Vagina (tissue), 2 donors: ENCODE data around the gene ETV4. TPM values are rescaled to one million over a fixed set of nuclear protein-coding genes. Genes with fewer than 3 reads are reported as not detected.

Experiments used
- DNase-seq, 2 donors: peaks; one replicate each; pipeline ENCODE4 v3.0.0-alpha.2; 2017; ENCODE audit errors: extremely low spot score in 2 of 2
- H3K27ac ChIP-seq: fragments of 200-600 bp; sonication (generic); one replicate; pipeline ENCODE4 v1.5.1; 2019
- H3K27me3 ChIP-seq: fragments of 200-600 bp; sonication (generic); one replicate; pipeline ENCODE4 v1.5.1; 2019
- H3K36me3 ChIP-seq, 2 donors: fragments of 200-600 bp; sonication (generic); one replicate each; pipeline ENCODE4 v1.5.1; 2017 to 2019
- H3K4me1 ChIP-seq: fragments of 200-600 bp; sonication (generic); one replicate; pipeline ENCODE4 v1.5.1; 2019
- H3K4me3 ChIP-seq, 2 donors: fragments of 200-600 bp; sonication (generic); 1 replicate in 1 of 2; 2 replicates in 1 of 2; pipeline ENCODE4 v1.5.1; 2016 to 2019
- H3K9me3 ChIP-seq: fragments of 200-600 bp; sonication (generic); one replicate; pipeline ENCODE4 v1.5.1; 2019
- POLR2A ChIP-seq, 2 donors: fragments of 450-650 bp; IDR thresholded peaks; one replicate each; pipeline ENCODE4 v1.6.1; 2017; ENCODE audit warnings: antibody characterized with exemption in 2 of 2, mild to moderate bottlenecking in 2 of 2, moderate library complexity in 2 of 2
- POLR2AphosphoS5 ChIP-seq, 2 donors: sonication (generic); formaldehyde crosslinking; IDR thresholded peaks; one replicate each; pipeline ENCODE4 v1.9.0; 2017; ENCODE audit warnings: antibody characterized with exemption in 2 of 2, mild to moderate bottlenecking in 2 of 2, low read depth in 1 of 2; ENCODE audit not compliant: insufficient read depth in 1 of 2
- intact Hi-C: fragments of 100-400 bp; cut with DNase I; formaldehyde crosslinking; loops from one replicate; pipeline ENCODE4 v1.15.1; 2023
- total RNA-seq: library from RNA; depleted of rRNA; stranded (reverse); fragments of >200 nt; gene quantifications from one replicate; pipeline ENCODE4 v1.2.3, GENCODE V29; 2016
- TF ChIP-seq, protein P1 (sequence below), 3 experiments: fragments of 450-650 bp in 2 of 3; fragments of 200-600 bp in 1 of 3; sonication (generic) in 1 of 3; IDR thresholded peaks; one replicate each; pipeline ENCODE4 v1.5.1; 2017 to 2019; ENCODE audit warnings: antibody characterized with exemption in 3 of 3, mild to moderate bottlenecking in 2 of 3, moderate library complexity in 2 of 3

Gene ETV4
- total RNA-seq = 5.4 TPM

DNA sequence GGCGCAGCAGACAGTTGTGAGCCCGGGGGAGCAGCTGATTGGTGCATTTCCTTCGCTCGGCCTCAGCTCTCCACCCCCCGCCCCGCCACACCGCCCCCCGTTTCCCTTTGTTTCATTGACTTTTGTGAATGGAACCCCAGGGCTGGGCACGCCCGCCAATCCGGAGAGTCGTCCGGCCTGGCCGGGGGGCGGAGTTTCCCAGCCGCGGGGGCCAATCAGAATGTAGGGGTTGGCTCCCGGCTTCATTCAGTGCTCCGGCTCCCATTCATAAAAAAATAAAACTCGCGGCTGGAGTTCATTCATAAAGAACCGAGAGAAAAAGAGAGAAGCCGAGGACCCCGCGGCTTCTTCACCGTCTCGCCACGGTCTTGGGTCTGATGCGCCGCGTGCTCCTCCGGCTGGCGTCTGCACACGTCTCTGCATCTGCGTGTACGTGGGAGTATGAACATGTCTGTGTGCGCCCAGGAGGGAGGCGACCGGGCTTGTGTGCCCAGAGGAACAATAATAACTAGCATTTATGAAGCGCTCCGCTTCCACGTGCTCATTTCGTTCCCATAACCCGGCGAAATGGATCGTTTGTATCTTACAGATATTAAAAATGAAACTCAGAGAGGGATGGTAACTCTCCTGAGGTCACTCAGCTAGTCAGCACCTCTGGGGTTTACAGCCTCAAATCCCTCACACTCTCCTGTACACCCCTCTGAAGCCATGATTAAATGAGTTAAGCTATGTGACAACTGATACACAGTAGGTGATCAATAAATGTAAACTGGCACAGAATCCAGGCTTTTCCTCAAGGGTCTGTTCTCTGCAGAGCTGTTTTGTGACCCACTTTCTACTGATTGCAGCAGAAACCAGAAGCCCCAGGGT lies at the start of gene ETV4:
Gene ETV4, minus strand, starts transcription at position 22 of the 870 bp plus-strand sequence. CDS start 723 bp downstream, outside the sequence.
- Histone ChIP-seq H3K27me3 (no peaks in the 10 kb centered on the region), H3K4me1 (peaks cover 32% of the 10 kb centered on the region), H3K4me3 (peak within 1 kb of the TSS; percentile 47 to 57), H3K9me3 (no peaks in the 10 kb centered on the region), H3K36me3 (no peaks in the 10 kb centered on the region), H3K27ac (peak within 1 kb of the TSS; percentile 20)
- DNase-seq = no peak
- intact Hi-C loops = no loop called here
- TF ChIP-seq POLR2AphosphoS5 (IDR thresholded peaks at IDR 0.05; ENCODE audit: insufficient read depth in 1 of 2, low read depth in 1 of 2) = peak; percentile 48 to 80
- TF ChIP-seq, protein P1, sequence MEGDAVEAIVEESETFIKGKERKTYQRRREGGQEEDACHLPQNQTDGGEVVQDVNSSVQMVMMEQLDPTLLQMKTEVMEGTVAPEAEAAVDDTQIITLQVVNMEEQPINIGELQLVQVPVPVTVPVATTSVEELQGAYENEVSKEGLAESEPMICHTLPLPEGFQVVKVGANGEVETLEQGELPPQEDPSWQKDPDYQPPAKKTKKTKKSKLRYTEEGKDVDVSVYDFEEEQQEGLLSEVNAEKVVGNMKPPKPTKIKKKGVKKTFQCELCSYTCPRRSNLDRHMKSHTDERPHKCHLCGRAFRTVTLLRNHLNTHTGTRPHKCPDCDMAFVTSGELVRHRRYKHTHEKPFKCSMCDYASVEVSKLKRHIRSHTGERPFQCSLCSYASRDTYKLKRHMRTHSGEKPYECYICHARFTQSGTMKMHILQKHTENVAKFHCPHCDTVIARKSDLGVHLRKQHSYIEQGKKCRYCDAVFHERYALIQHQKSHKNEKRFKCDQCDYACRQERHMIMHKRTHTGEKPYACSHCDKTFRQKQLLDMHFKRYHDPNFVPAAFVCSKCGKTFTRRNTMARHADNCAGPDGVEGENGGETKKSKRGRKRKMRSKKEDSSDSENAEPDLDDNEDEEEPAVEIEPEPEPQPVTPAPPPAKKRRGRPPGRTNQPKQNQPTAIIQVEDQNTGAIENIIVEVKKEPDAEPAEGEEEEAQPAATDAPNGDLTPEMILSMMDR (IDR thresholded peaks at IDR 0.05) = no peak
- no peak for TF ChIP-seq POLR2A (IDR thresholded peaks at IDR 0.05)

DNA sequence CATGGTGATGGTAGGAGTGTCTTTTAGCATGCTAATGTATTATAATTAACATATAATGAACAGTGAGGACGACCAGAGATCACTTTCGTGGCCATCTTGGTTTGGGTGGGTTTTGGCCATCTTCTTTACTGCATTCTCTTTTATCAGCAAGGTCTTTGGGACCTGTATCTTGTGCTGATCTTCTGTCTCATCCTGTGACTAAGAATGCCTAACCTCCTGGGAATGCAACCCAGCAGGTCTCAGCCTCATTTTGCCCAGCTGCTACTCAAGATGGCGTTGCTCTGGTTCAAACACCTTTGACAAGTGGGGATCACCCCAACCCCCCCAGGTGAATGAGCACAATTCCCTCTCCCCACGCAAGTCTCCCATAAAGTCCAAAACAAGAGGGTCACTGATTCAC lies 49.3 kb upstream of the ETV4 start:
- intact Hi-C loops = no loop called here
- Histone ChIP-seq H3K4me3 (no peak overlapping the region), H3K27me3 (no peaks in the 10 kb centered on the region), H3K36me3 (no peaks in the 10 kb centered on the region), H3K9me3 (no peaks in the 10 kb centered on the region), H3K27ac (no peak overlapping the region), H3K4me1 (peaks cover 32% of the 10 kb centered on the region)
- DNase-seq = no peak
- no peak for TF ChIP-seq POLR2AphosphoS5 (IDR thresholded peaks at IDR 0.05; ENCODE audit: insufficient read depth in 1 of 2, low read depth in 1 of 2)
- TF ChIP-seq, protein P1 (IDR thresholded peaks at IDR 0.05) = no peak

- peak overlapping the region in 1 of 2 donors; percentile 6 for H3K4me3 ChIP-seq
- peak in 1 of 2 donors; percentile 22 for TF ChIP-seq POLR2A (IDR thresholded peaks at IDR 0.05)
- peak; percentile 51 to 80 for TF ChIP-seq POLR2AphosphoS5 (IDR thresholded peaks at IDR 0.05; ENCODE audit: insufficient read depth in 1 of 2, low read depth in 1 of 2)
- TF ChIP-seq, protein P1 (IDR thresholded peaks at IDR 0.05) = no peak
Observed at GRCh38 chr17:43591779-43592562, 45.8 kb upstream of the ETV4 start.

GRCh38 chr17:43591001-43591400 lies 44.9 kb upstream of the ETV4 start:
- H3K4me1 ChIP-seq = peaks cover 29% of the 10 kb centered on the region
- peak overlapping the region; percentile 78 for H3K27ac ChIP-seq
- H3K27me3 ChIP-seq = no peaks in the 10 kb centered on the region
- no peak for TF ChIP-seq POLR2AphosphoS5 (IDR thresholded peaks at IDR 0.05; ENCODE audit: insufficient read depth in 1 of 2, low read depth in 1 of 2)
- no peak for TF ChIP-seq POLR2A (IDR thresholded peaks at IDR 0.05)
- TF ChIP-seq, protein P1 (IDR thresholded peaks at IDR 0.05) = no peak
- H3K4me3 ChIP-seq = no peak overlapping the region
- intact Hi-C loops = no loop called here
- DNase-seq = no peak
- H3K36me3 ChIP-seq = no peaks in the 10 kb centered on the region
- no peaks in the 10 kb centered on the region for H3K9me3 ChIP-seq

More at GRCh38 chr17:43591779-43592562, 45.8 kb upstream of the ETV4 start:
- Histone ChIP-seq H3K9me3 (no peaks in the 10 kb centered on the region), H3K27me3 (no peaks in the 10 kb centered on the region), H3K4me1 (peaks cover 29% of the 10 kb centered on the region), H3K36me3 (no peaks in the 10 kb centered on the region), H3K27ac (peak overlapping the region; percentile 78)
- intact Hi-C loops = no loop called here
- no peak for DNase-seq
